ENCODE measurements around the gene SEMA4D.

SEMA4D gene

GRCh38 chr9:89402695-89403427 lies 95.1 kb downstream of the SEMA4D start:
- no peak overlapping the region for H3K4me3 ChIP-seq (ENCODE audit: low read depth, low read length)
- TF ChIP-seq, protein P1, sequence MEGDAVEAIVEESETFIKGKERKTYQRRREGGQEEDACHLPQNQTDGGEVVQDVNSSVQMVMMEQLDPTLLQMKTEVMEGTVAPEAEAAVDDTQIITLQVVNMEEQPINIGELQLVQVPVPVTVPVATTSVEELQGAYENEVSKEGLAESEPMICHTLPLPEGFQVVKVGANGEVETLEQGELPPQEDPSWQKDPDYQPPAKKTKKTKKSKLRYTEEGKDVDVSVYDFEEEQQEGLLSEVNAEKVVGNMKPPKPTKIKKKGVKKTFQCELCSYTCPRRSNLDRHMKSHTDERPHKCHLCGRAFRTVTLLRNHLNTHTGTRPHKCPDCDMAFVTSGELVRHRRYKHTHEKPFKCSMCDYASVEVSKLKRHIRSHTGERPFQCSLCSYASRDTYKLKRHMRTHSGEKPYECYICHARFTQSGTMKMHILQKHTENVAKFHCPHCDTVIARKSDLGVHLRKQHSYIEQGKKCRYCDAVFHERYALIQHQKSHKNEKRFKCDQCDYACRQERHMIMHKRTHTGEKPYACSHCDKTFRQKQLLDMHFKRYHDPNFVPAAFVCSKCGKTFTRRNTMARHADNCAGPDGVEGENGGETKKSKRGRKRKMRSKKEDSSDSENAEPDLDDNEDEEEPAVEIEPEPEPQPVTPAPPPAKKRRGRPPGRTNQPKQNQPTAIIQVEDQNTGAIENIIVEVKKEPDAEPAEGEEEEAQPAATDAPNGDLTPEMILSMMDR (IDR thresholded peaks at IDR 0.05; ENCODE audit: low read depth, low read length) = no peak

DNA sequence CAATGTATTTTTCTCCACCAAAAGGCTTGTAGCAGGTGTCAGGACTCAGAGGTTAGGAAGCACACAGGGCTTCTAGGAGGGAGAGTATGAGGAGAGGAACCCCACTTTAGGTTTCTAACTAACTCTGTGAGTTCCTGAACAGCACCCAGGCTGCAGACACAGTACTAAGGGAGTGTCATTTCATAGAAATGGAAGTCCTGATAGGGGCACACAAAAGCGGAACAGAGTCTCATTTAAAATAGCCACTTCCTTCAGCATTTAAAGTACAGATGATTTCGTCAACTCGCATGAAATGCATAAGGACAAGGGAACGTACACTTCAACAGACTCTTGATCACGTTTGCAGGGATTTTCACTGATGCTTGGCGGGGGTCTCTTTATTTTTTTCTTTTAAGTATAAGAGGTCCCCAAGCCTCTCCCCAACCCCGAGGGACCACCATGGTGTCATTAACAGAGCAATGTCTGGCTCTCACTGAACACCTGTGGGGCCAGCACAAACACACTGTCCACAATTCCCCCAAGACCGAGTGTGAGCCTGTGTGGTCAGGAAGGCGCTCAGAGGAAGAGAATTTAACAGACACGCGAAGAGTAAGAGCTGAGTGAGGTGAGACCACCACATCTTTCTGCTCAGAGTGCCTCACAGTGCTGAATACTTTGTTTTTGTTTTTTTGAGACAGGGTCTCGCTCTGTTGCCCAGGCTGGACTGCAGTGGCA lies 97.4 kb downstream of the SEMA4D start:
- TF ChIP-seq, protein P1 (IDR thresholded peaks at IDR 0.05; ENCODE audit: low read depth, low read length) = no peak
- H3K4me3 ChIP-seq (ENCODE audit: low read depth, low read length) = no peak overlapping the region

DNA sequence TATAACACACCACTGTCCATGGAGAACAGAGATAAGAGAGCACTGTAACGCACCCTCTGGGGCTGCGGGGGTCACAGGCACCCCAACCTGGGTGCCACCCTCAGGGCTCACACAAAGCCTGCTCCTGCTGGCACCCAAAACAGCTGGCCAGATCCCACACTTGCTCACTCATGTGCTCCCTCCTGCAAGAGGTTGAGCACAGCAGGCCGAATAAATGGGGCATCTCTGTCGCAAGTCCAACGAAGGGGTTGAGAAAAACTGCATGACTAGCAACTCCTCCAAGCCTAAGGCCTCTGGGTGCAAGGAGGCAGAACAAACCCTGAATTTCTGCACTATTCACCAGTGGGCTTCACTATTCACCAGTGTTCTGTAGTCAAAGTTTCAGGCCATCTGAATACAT lies 99.3 kb downstream of the SEMA4D start:
- no peak overlapping the region for H3K4me3 ChIP-seq (ENCODE audit: low read depth, low read length)
- TF ChIP-seq, protein P1 (IDR thresholded peaks at IDR 0.05; ENCODE audit: low read depth, low read length) = no peak

GRCh38 chr9:89397471-89397870 lies 100.4 kb downstream of the SEMA4D start:
- TF ChIP-seq, protein P1 (IDR thresholded peaks at IDR 0.05; ENCODE audit: low read depth, low read length) = no peak

GRCh38 chr9:89395931-89396710 lies 101.8 kb downstream of the SEMA4D start:
- no peak overlapping the region for H3K4me3 ChIP-seq (ENCODE audit: low read depth, low read length)
- TF ChIP-seq, protein P1 (IDR thresholded peaks at IDR 0.05; ENCODE audit: low read depth, low read length) = no peak

More at GRCh38 chr9:89397471-89397870, 100.4 kb downstream of the SEMA4D start:
- H3K4me3 ChIP-seq (ENCODE audit: low read depth, low read length) = no peak overlapping the region

GRCh38 chr9:89394412-89394811 lies 103.5 kb downstream of the SEMA4D start:
- TF ChIP-seq, protein P1 (IDR thresholded peaks at IDR 0.05; ENCODE audit: low read depth, low read length) = no peak
- H3K4me3 ChIP-seq (ENCODE audit: low read depth, low read length) = no peak overlapping the region

Data from WI38 (cell line).